Bronchial epithelial cell (primary cell): ENCODE results near the gene SURF6. TPM values are rescaled to one million over a fixed set of nuclear protein-coding genes. Genes with fewer than 3 reads are reported as not detected.

Source experiments
- DNase-seq: peaks from one replicate; pipeline ENCODE4 v3.0.0-alpha.2; 2010; ENCODE audit warnings: low read depth
- FAIRE-seq: peaks from 2 replicates; lab custom pipeline; 2011; peaks lifted over from hg19 to GRCh38; lab: Jason Lieb, UNC
- H3K27me3 ChIP-seq: 2 replicates; pipeline ENCODE4 v1.5.1; 2011; ENCODE audit warnings: low read length; ENCODE audit not compliant: control insufficient read depth, insufficient read depth
- H3K36me3 ChIP-seq: 2 replicates; pipeline ENCODE4 v1.5.1; 2011; ENCODE audit warnings: low read length; ENCODE audit not compliant: control insufficient read depth, insufficient read depth
- H3K4me3 ChIP-seq: 2 replicates; pipeline ENCODE4 v1.5.1; 2011; ENCODE audit warnings: mild to moderate bottlenecking, low read depth, low read length, control low read depth
- total RNA-seq: library from RNA; depleted of rRNA; stranded (reverse); fragments of >200 nt; gene quantifications from 2 replicates; pipeline ENCODE4 v1.2.1, GENCODE V29; 2014
- TF ChIP-seq, protein P1 (sequence below): IDR thresholded peaks from 2 replicates; pipeline ENCODE4 v1.5.1; 2011; ENCODE audit warnings: mild to moderate bottlenecking, moderate library complexity, low read length, control low read depth, inconsistent platforms; ENCODE audit not compliant: insufficient read depth, severe bottlenecking

The SURF6 gene
- total RNA-seq, 1 donor from 2014 or later = 9.0 TPM

DNA sequence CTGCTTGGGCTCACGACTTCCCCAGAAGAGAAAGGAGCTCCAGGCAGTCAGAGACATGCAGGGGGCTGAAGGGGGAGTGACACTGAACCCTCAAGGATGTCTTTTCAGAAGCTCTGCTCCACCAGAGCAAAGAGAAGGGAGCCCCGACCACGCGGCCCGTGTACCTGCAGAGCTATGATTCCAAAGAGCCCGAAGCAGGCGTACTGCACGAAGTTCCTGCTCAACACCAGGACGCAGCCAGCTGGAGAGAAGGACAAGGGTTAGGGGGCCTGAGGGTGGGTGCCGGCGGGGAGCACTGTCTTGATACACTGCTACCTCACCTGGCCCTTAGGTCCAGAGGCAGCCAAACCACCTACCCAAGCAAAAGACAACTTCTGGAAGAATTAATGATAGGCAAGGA, 30.4 kb upstream of the SURF6 start:
- H3K36me3 ChIP-seq = peaks cover 34% of the 10 kb centered on the region
- no peak overlapping the region for H3K4me3 ChIP-seq
- FAIRE-seq (no peak), DNase-seq (no peak)
- no peaks in the 10 kb centered on the region for H3K27me3 ChIP-seq
- TF ChIP-seq, protein P1, sequence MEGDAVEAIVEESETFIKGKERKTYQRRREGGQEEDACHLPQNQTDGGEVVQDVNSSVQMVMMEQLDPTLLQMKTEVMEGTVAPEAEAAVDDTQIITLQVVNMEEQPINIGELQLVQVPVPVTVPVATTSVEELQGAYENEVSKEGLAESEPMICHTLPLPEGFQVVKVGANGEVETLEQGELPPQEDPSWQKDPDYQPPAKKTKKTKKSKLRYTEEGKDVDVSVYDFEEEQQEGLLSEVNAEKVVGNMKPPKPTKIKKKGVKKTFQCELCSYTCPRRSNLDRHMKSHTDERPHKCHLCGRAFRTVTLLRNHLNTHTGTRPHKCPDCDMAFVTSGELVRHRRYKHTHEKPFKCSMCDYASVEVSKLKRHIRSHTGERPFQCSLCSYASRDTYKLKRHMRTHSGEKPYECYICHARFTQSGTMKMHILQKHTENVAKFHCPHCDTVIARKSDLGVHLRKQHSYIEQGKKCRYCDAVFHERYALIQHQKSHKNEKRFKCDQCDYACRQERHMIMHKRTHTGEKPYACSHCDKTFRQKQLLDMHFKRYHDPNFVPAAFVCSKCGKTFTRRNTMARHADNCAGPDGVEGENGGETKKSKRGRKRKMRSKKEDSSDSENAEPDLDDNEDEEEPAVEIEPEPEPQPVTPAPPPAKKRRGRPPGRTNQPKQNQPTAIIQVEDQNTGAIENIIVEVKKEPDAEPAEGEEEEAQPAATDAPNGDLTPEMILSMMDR = no peak

DNA sequence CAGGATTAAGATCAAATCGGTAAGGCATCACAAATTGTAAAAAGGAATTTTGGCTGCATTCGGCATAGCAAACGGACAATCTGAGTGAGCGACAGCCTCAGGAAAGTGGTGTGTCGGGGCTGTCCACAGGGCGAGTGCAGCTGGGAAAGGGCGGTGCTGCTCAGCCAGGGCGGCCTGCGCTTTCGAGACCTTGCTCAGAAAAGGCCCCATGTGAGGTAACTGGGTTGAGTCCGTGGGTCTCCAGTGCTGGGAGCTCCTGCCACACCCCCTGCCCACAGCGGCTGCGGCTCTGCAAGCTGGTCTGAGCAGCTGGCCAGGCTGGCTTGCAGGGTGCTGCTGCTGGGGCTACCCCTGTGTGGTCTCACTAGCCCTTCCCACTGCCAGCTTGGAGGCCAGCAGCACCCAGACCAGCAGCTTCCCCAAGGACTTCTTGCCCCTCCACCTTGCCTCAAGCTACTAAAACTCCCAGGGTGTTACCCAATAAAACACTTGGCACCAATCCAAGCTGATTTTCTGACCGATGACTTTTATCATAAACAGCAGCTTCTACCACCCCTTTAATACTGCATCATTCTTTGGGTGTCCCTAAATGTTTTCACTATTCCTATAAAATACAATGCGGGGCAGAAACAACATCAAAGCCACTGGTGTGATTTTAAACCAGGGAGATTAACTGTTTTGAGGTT, 26.5 kb upstream of the SURF6 start:
- TF ChIP-seq, protein P1 = no peak
- no peak for FAIRE-seq

GRCh38 chr9:133361507-133362092, 25.6 kb upstream of the SURF6 start:
- TF ChIP-seq, protein P1 = no peak

More for the DNA sequence above, 26.5 kb upstream of the SURF6 start:
- Histone ChIP-seq H3K27me3 (no peaks in the 10 kb centered on the region), H3K4me3 (no peak overlapping the region), H3K36me3 (peaks cover 32% of the 10 kb centered on the region)
- no peak for DNase-seq

DNA sequence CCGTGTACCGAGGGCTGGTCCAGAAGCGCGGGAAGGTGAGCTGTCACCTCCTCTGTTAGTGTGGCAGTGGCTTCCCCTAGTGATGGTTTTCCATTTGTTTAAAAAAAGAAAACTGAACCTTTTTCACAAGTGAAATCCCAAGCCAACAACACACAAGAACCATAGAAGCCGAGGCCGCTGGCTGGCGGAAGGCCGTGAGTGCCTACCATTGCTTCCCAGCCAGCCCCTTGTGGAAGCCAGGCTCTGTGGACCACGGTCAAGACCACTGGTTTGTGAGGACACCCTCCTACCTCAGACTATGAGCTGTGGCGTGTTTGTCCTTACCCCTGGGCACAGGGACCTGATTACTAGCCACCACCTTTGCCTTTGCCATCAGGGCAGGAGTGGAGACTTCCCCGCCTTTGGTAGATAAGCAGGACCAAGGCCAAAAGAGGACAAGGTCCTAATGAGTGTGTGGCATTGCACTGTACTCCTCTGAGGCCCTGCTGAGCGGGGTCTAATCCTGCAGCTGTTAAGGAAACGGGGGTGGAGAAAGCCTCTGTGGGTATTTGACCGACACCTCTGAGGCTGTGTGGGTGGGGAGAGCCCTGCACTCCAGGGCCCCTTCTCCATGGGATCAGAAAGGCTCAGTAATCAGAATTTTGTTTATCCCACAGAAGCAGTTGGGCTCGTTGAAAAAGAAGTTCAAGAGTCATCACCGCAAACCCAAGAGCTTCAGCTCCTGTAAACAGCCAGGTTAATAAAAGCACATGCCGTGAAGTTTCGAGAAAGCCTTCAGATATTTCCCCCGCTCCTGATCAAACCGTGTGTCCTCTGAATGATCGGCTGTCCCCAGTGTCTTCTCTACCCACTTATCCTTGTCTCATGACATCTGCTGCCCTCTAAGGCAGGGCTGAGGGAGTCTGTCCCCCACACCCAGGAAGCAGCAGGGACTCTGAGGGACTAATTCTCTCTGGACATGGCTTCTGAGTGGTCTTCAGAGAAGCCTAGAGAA, 24.7 kb upstream of the SURF6 start:
- no peak overlapping the region for H3K4me3 ChIP-seq
- TF ChIP-seq, protein P1 = no peak
- FAIRE-seq = peak; percentile 60
- no peak for DNase-seq
- H3K36me3 ChIP-seq = peaks cover 22% of the 10 kb centered on the region
- H3K27me3 ChIP-seq = no peaks in the 10 kb centered on the region

More at GRCh38 chr9:133361507-133362092, 25.6 kb upstream of the SURF6 start:
- no peak overlapping the region for H3K4me3 ChIP-seq
- H3K36me3 ChIP-seq = peaks cover 24% of the 10 kb centered on the region
- peak; percentile 58 for FAIRE-seq
- H3K27me3 ChIP-seq = no peaks in the 10 kb centered on the region
- no peak for DNase-seq

GRCh38 chr9:133359399-133360175, 23.6 kb upstream of the SURF6 start:
- Histone ChIP-seq H3K27me3 (no peaks in the 10 kb centered on the region), H3K4me3 (no peak overlapping the region), H3K36me3 (peaks cover 23% of the 10 kb centered on the region)
- FAIRE-seq (no peak), DNase-seq (no peak)
- TF ChIP-seq, protein P1 = peak; percentile 48
